Measurements from ENCODE around the gene PCYT1A. TPM values are rescaled to one million over a fixed set of nuclear protein-coding genes. Genes with fewer than 3 reads are reported as not detected.
"Not testable (repeated sequence)": the region's sequence is repeated elsewhere in the genome, so short reads cannot be mapped to it uniquely, and the experiment has no call there.

The PCYT1A gene
- total RNA-seq, 3 donors from 2014 or later = 55.9 to 92.0 (median 56.4) TPM

GRCh38 chr3:196216089-196216564, 71.4 kb downstream of the PCYT1A start, which contains the start of gene SLC51A:
Gene SLC51A, plus strand, starts transcription at chr3:196216534. Its CDS starts 179 bp downstream, at chr3:196216713.
- no peak for TF ChIP-seq POLR2AphosphoS5 (IDR thresholded peaks at IDR 0.05)
- TF ChIP-seq POLR2A (IDR thresholded peaks at IDR 0.05) = no peak
- no peak for TF ChIP-seq CTCF (IDR thresholded peaks at IDR 0.05)
- no peak for DNase-seq (ENCODE audit: low spot score in 2 of 2)
- no peaks in the 10 kb centered on the region for H3K9me3 ChIP-seq
- no peaks in the 10 kb centered on the region for H3K27me3 ChIP-seq
- no peaks in the 10 kb centered on the region for H3K4me1 ChIP-seq
- intact Hi-C loops (cut with DNase I; ENCODE audit: low total_unique reads) = no loop called here
- no peak within 1 kb of the TSS for H3K4me3 ChIP-seq
- H3K27ac ChIP-seq = no peak within 1 kb of the TSS
- H3K36me3 ChIP-seq = no peaks in the 10 kb centered on the region

GRCh38 chr3:196215493-196216020, 72.0 kb downstream of the PCYT1A start:
- intact Hi-C loops (cut with DNase I; ENCODE audit: low total_unique reads) = no loop called here
- DNase-seq (ENCODE audit: low spot score in 2 of 2) = no peak
- H3K27ac ChIP-seq = no peak overlapping the region
- no peaks in the 10 kb centered on the region for H3K4me1 ChIP-seq
- H3K4me3 ChIP-seq = no peak overlapping the region
- no peaks in the 10 kb centered on the region for H3K9me3 ChIP-seq
- no peak for TF ChIP-seq CTCF (IDR thresholded peaks at IDR 0.05)
- no peak for TF ChIP-seq POLR2AphosphoS5 (IDR thresholded peaks at IDR 0.05)
- no peak for TF ChIP-seq POLR2A (IDR thresholded peaks at IDR 0.05)
- no peaks in the 10 kb centered on the region for H3K36me3 ChIP-seq
- no peaks in the 10 kb centered on the region for H3K27me3 ChIP-seq

GRCh38 chr3:196214783-196215441, 72.6 kb downstream of the PCYT1A start:
- no peaks in the 10 kb centered on the region for H3K9me3 ChIP-seq
- no peak overlapping the region for H3K27ac ChIP-seq
- TF ChIP-seq POLR2A (IDR thresholded peaks at IDR 0.05) (no peak), CTCF (IDR thresholded peaks at IDR 0.05) (no peak), POLR2AphosphoS5 (IDR thresholded peaks at IDR 0.05) (no peak)
- no peaks in the 10 kb centered on the region for H3K36me3 ChIP-seq
- DNase-seq (ENCODE audit: low spot score in 2 of 2) = no peak
- intact Hi-C loops (cut with DNase I; ENCODE audit: low total_unique reads) = no loop called here
- H3K27me3 ChIP-seq = no peaks in the 10 kb centered on the region
- H3K4me3 ChIP-seq = no peak overlapping the region
- H3K4me1 ChIP-seq = no peaks in the 10 kb centered on the region

GRCh38 chr3:196210673-196211556, 76.6 kb downstream of the PCYT1A start, which contains the start of gene ZDHHC19:
Gene ZDHHC19, minus strand, starts transcription at chr3:196211400. Its CDS starts 85 bp downstream, at chr3:196211315.
- Histone ChIP-seq H3K9me3 (no peaks in the 10 kb centered on the region), H3K27ac (no peak within 1 kb of the TSS), H3K4me3 (no peak within 1 kb of the TSS), H3K36me3 (no peaks in the 10 kb centered on the region), H3K27me3 (no peaks in the 10 kb centered on the region), H3K4me1 (no peaks in the 10 kb centered on the region)
- TF ChIP-seq POLR2A (IDR thresholded peaks at IDR 0.05) (no peak), CTCF (IDR thresholded peaks at IDR 0.05) (no peak), POLR2AphosphoS5 (IDR thresholded peaks at IDR 0.05) (no peak)
- intact Hi-C loops (cut with DNase I; ENCODE audit: low total_unique reads) = no loop called here
- peak in 1 of 2 donors; percentile 38 for DNase-seq (ENCODE audit: low spot score in 2 of 2)

- H3K27me3 ChIP-seq; DNase-seq (ENCODE audit: low spot score in 2 of 2); H3K4me3 ChIP-seq; H3K36me3 ChIP-seq; intact Hi-C loops (cut with DNase I; ENCODE audit: low total_unique reads); H3K9me3 ChIP-seq; H3K4me1 ChIP-seq; H3K27ac ChIP-seq: not testable (repeated sequence)
These were observed 77.4 kb downstream of the PCYT1A start for GRCh38 chr3:196209944-196210672.

Measured in breast epithelium (tissue), 4 donors.